ENCODE measurements around the gene WDR73. TPM values are rescaled to one million over a fixed set of nuclear protein-coding genes. Genes with fewer than 3 reads are reported as not detected.

The WDR73 gene
- total RNA-seq, 1 donor from 2014 or later = 69.8 TPM

- H3K9me3 Mint-ChIP-seq (ENCODE audit: low read depth) = no peaks in the 10 kb centered on the region
- H3K27ac Mint-ChIP-seq = no peak overlapping the region
- no peak for DNase-seq (ENCODE audit: low spot score, unreplicated experiment)
- peaks cover 16% of the 10 kb centered on the region for H3K36me3 Mint-ChIP-seq (ENCODE audit: insufficient read depth)
- H3K4me3 Mint-ChIP-seq (ENCODE audit: low read depth) = no peak overlapping the region
- peaks cover 8% of the 10 kb centered on the region for H3K27me3 Mint-ChIP-seq
- TF ChIP-seq CTCF (IDR thresholded peaks at IDR 0.05; ENCODE audit: unreplicated experiment) = no peak
- H3K4me1 Mint-ChIP-seq (ENCODE audit: low read depth) = peaks cover 9% of the 10 kb centered on the region
Observed at GRCh38 chr15:84638103-84638502, 16.0 kb downstream of the WDR73 start.

- no peak overlapping the region for H3K27ac Mint-ChIP-seq
Observed at GRCh38 chr15:84634228-84634837, 19.8 kb downstream of the WDR73 start.

GRCh38 chr15:84633311-84634227, 20.5 kb downstream of the WDR73 start:
- Mint-ChIP-seq H3K36me3 (ENCODE audit: insufficient read depth) (peaks cover 9% of the 10 kb centered on the region), H3K4me1 (ENCODE audit: low read depth) (peaks cover 22% of the 10 kb centered on the region), H3K27ac (peak overlapping the region; percentile 64), H3K4me3 (ENCODE audit: low read depth) (peak overlapping the region; percentile 95), H3K9me3 (ENCODE audit: low read depth) (no peaks in the 10 kb centered on the region), H3K27me3 (peaks cover 8% of the 10 kb centered on the region)
- peak; percentile 43 for DNase-seq (ENCODE audit: low spot score, unreplicated experiment)
- no peak for TF ChIP-seq CTCF (IDR thresholded peaks at IDR 0.05; ENCODE audit: unreplicated experiment)

More at GRCh38 chr15:84634228-84634837, 19.8 kb downstream of the WDR73 start:
- Mint-ChIP-seq H3K4me1 (ENCODE audit: low read depth) (peaks cover 22% of the 10 kb centered on the region), H3K4me3 (ENCODE audit: low read depth) (peak overlapping the region; percentile 71), H3K9me3 (ENCODE audit: low read depth) (no peaks in the 10 kb centered on the region), H3K27me3 (peaks cover 8% of the 10 kb centered on the region), H3K36me3 (ENCODE audit: insufficient read depth) (peaks cover 10% of the 10 kb centered on the region)
- DNase-seq (ENCODE audit: low spot score, unreplicated experiment) = no peak
- TF ChIP-seq CTCF (IDR thresholded peaks at IDR 0.05; ENCODE audit: unreplicated experiment) = no peak

- Mint-ChIP-seq H3K36me3 (ENCODE audit: insufficient read depth) (peaks cover 8% of the 10 kb centered on the region), H3K9me3 (ENCODE audit: low read depth) (no peaks in the 10 kb centered on the region), H3K4me1 (ENCODE audit: low read depth) (peaks cover 22% of the 10 kb centered on the region), H3K27ac (peak overlapping the region; percentile 96), H3K27me3 (peaks cover 8% of the 10 kb centered on the region), H3K4me3 (ENCODE audit: low read depth) (peak overlapping the region; percentile 95)
- DNase-seq (ENCODE audit: low spot score, unreplicated experiment) = no peak
- TF ChIP-seq CTCF (IDR thresholded peaks at IDR 0.05; ENCODE audit: unreplicated experiment) = no peak
Observed at GRCh38 chr15:84631706-84632272, 22.3 kb downstream of the WDR73 start.

- Mint-ChIP-seq H3K9me3 (ENCODE audit: low read depth) (peaks cover 4% of the 10 kb centered on the region), H3K4me1 (ENCODE audit: low read depth) (peaks cover 14% of the 10 kb centered on the region), H3K36me3 (ENCODE audit: insufficient read depth) (peaks cover 16% of the 10 kb centered on the region), H3K27me3 (no peaks in the 10 kb centered on the region), H3K27ac (no peak overlapping the region), H3K4me3 (ENCODE audit: low read depth) (no peak overlapping the region)
- TF ChIP-seq CTCF (IDR thresholded peaks at IDR 0.05; ENCODE audit: unreplicated experiment) = no peak
- no peak for DNase-seq (ENCODE audit: low spot score, unreplicated experiment)
Observed at GRCh38 chr15:84629033-84629432, 25.1 kb downstream of the WDR73 start.
